ENCODE measurements around the gene PPP3R1. TPM values are rescaled to one million over a fixed set of nuclear protein-coding genes. Genes with fewer than 3 reads are reported as not detected.

PPP3R1 gene
- total and polyA plus RNA-seq, 10 donors, result 13.7 to 78.2 (median 57.9) TPM

GRCh38 chr2:68187329-68187728 lies 65.0 kb downstream of the PPP3R1 start:
- Histone ChIP-seq H3K4me1 (peaks cover 5 to 63% (median 38%) of the 10 kb centered on the region in 6 donors), H3K4me3 (no peak overlapping the region), H3K27me3 (replicated peaks in 1 of 7) (no peaks in the 10 kb centered on the region), H3K9me3 (no peaks in the 10 kb centered on the region), H3K36me3 (peaks cover 0 to 57% (median 16%) of the 10 kb centered on the region in 6 donors), H3K27ac (no peak overlapping the region)
- 23 to 49% (median 33%) methylated on average over 1 of the region's 1 CpG for WGBS, 5 donors
- TF ChIP-seq POLR2A (IDR thresholded peaks at IDR 0.05), result no peak
- no peak for TF ChIP-seq POLR2AphosphoS5 (IDR thresholded peaks at IDR 0.05)
- TF ChIP-seq CTCF (IDR thresholded peaks at IDR 0.05 in 8 of 11, conservative IDR thresholded peaks at IDR 0.05 in 3 of 11), result no peak
- intact Hi-C loops (cut with DNase I; ENCODE audit: low total_unique reads), result loop anchor here (10.0 kb wide), 1 partner anchor 63 kb away; no protein-coding TSS in a partner anchor
- no peak for DNase-seq

- H3K4me3 ChIP-seq, result no peak overlapping the region
- no peak for DNase-seq
- 35 to 46% (median 41%) methylated on average over 5 of the region's 5 CpGs for WGBS, 5 donors
- no peak overlapping the region for H3K27ac ChIP-seq
- no peaks in the 10 kb centered on the region for H3K27me3 ChIP-seq (replicated peaks in 1 of 7)
- no peaks in the 10 kb centered on the region for H3K9me3 ChIP-seq
- TF ChIP-seq CTCF (IDR thresholded peaks at IDR 0.05 in 8 of 11, conservative IDR thresholded peaks at IDR 0.05 in 3 of 11) (peak in 10 of 11 experiments; percentile 24 to 67 (median 44)), POLR2AphosphoS5 (IDR thresholded peaks at IDR 0.05) (no peak), POLR2A (IDR thresholded peaks at IDR 0.05) (no peak)
- peaks cover 0 to 72% (median 19%) of the 10 kb centered on the region in 6 donors for H3K36me3 ChIP-seq
- intact Hi-C loops (cut with DNase I; ENCODE audit: low total_unique reads), result loop anchor here (10.0 kb wide), 1 partner anchor 61 kb away; no protein-coding TSS in a partner anchor
- peaks cover under 1 to 47% (median 27%) of the 10 kb centered on the region in 6 donors for H3K4me1 ChIP-seq
Measured at GRCh38 chr2:68185541-68186164, 66.7 kb downstream of the PPP3R1 start.

- H3K4me3 ChIP-seq, result no peak overlapping the region
- DNase-seq, result no peak
- intact Hi-C loops (cut with DNase I; ENCODE audit: low total_unique reads), result loop anchor here (10.0 kb wide), 1 partner anchor 58 kb away; no protein-coding TSS in a partner anchor
- TF ChIP-seq POLR2AphosphoS5 (IDR thresholded peaks at IDR 0.05), result peak in 1 of 3 donors; percentile 12
- TF ChIP-seq POLR2A (IDR thresholded peaks at IDR 0.05), result no peak
- TF ChIP-seq CTCF (IDR thresholded peaks at IDR 0.05 in 8 of 11, conservative IDR thresholded peaks at IDR 0.05 in 3 of 11), result no peak
- H3K27me3 ChIP-seq (replicated peaks in 1 of 7), result no peaks in the 10 kb centered on the region
- H3K36me3 ChIP-seq, result peaks cover 0 to 96% (median 32%) of the 10 kb centered on the region in 6 donors
- no peak overlapping the region for H3K27ac ChIP-seq
- no peaks in the 10 kb centered on the region for H3K9me3 ChIP-seq
- H3K4me1 ChIP-seq, result peaks cover 0 to 26% (median 6%) of the 10 kb centered on the region in 6 donors
- 97 to 100% (median 100%) methylated on average over 1 of the region's 1 CpG for WGBS, 5 donors
Measured at GRCh38 chr2:68182902-68183301, 69.4 kb downstream of the PPP3R1 start.

- 90 to 93% (median 92%) methylated on average over 4 of the region's 4 CpGs for WGBS, 5 donors
- DNase-seq, result no peak
Measured at GRCh38 chr2:68178954-68179627, 73.2 kb downstream of the PPP3R1 start.

More at GRCh38 chr2:68178954-68179627, 73.2 kb downstream of the PPP3R1 start:
- intact Hi-C loops (cut with DNase I; ENCODE audit: low total_unique reads), result no loop called here
- Histone ChIP-seq H3K9me3 (no peaks in the 10 kb centered on the region), H3K27me3 (replicated peaks in 1 of 7) (no peaks in the 10 kb centered on the region), H3K4me1 (peaks cover 0 to 28% (median 8%) of the 10 kb centered on the region in 6 donors), H3K27ac (no peak overlapping the region), H3K4me3 (no peak overlapping the region), H3K36me3 (peaks cover 0 to 95% (median 40%) of the 10 kb centered on the region in 6 donors)
- TF ChIP-seq CTCF (IDR thresholded peaks at IDR 0.05 in 8 of 11, conservative IDR thresholded peaks at IDR 0.05 in 3 of 11) (no peak), POLR2A (IDR thresholded peaks at IDR 0.05) (no peak), POLR2AphosphoS5 (IDR thresholded peaks at IDR 0.05) (no peak)

All from spleen (tissue), 11 donors.